GM12878 (cell line): ENCODE data around the gene MACROD2. TPM values are rescaled to one million over a fixed set of nuclear protein-coding genes. Genes with fewer than 3 reads are reported as not detected.

Experiments used
- CBX3 ChIP-seq: fragments of 200-600 bp; sonication (generic); IDR thresholded peaks from 2 replicates; pipeline ENCODE4 v1.6.1; 2016; ENCODE audit warnings: low read depth, borderline replicate concordance
- SMAD5 ChIP-seq: IDR thresholded peaks from 2 replicates; pipeline ENCODE4 v1.6.1; 2016; ENCODE audit warnings: antibody characterized with exemption, low read depth
- SP1 ChIP-seq: IDR thresholded peaks from one replicate; pipeline ENCODE4 v1.6.1; 2011; ENCODE audit warnings: low read depth, low read length
- SREBF2 ChIP-seq: IDR thresholded peaks from 2 replicates; pipeline ENCODE4 v1.6.1; 2012; ENCODE audit warnings: mild to moderate bottlenecking, low read length
- STAT3 ChIP-seq: IDR thresholded peaks from 2 replicates; pipeline ENCODE4 v1.6.1; 2011; ENCODE audit warnings: low read depth, low read length, improper control_type of control experiment
- polyA plus RNA-seq, 11 experiments: library from polyadenylated mRNA; depleted of rRNA in 4 of 11; unstranded in 6 of 11; stranded (reverse) in 5 of 11; fragments of >200 nt; fragmentation: Nextera tagmentation in 4 of 11; fragmentation: Illumina TruSeq in 1 of 11; extraction: Ambion mirVana in 4 of 11; extraction: Trizol in 1 of 11; gene quantifications; 1 replicate in 1 of 11; 2 replicates in 10 of 11; pipeline versions ENCODE4 v1.2.1 to v1.2.3, GENCODE V29; 2011 to 2016; ENCODE audit warnings: inconsistent platforms in 2 of 11, missing spikeins in 2 of 11, low read depth in 1 of 11
- total RNA-seq, 4 experiments: library from RNA; depleted of rRNA in 3 of 4; stranded (reverse); fragments of >200 nt in 3 of 4; fragmentation: Illumina TruSeq in 1 of 4; extraction: Trizol in 1 of 4; gene quantifications; 2 replicates each; pipeline versions ENCODE4 v1.2.1 to v1.2.3, GENCODE V29; 2013 to 2021
- TF ChIP-seq, protein P1 (sequence below): IDR thresholded peaks from 2 replicates; pipeline ENCODE4 v1.6.1; 2012; ENCODE audit warnings: improper control_type of control experiment, low read depth, low read length; ENCODE audit not compliant: insufficient replicate concordance
- TF ChIP-seq, protein P2 (sequence below): fragments of 150-350 bp; IDR thresholded peaks from 2 replicates; pipeline ENCODE4 v1.6.1; 2016; ENCODE audit warnings: low read depth, low read length

The MACROD2 gene
- total and polyA plus RNA-seq, 10 of the 15 experiments (the other 5 are each of a cell fraction or from before 2014, with no cell fraction given), result 1.1 to 21.5 (median 2.2) TPM

DNA sequence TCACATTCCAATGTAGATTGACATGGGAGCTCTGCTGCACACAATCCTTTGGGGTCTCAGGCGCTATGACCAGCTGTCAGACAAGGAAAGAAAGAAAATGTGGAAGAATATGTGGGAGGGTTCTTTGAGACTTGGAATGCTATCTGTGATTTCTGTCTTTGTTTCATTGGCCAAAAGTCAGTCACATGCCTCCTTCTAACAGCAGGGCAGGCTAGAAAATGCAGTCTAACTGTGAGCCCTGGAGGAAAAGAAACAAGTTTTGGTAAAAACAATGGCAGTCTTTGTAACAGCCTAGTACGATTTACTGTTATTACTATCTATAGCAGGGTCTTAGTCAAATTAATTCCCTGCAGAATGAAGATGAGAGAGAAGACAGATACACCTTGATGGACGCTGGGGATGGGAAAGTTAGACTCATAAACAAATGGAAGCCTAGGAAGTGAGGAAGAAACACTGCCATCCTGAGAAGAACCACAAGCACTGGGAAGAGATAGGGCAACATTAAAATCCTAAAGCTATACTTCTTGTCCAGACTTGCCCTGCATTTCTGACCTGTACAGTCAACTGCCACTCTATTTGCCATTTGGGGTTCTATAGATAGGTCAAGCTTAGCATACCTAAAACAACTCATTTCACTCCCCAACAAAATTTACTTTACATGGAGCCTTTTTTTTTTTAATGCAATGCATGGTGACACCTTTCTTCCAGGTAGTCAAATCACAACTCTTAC lies 1744.9 kb downstream of the MACROD2 start (continued):
- TF ChIP-seq, protein P1, sequence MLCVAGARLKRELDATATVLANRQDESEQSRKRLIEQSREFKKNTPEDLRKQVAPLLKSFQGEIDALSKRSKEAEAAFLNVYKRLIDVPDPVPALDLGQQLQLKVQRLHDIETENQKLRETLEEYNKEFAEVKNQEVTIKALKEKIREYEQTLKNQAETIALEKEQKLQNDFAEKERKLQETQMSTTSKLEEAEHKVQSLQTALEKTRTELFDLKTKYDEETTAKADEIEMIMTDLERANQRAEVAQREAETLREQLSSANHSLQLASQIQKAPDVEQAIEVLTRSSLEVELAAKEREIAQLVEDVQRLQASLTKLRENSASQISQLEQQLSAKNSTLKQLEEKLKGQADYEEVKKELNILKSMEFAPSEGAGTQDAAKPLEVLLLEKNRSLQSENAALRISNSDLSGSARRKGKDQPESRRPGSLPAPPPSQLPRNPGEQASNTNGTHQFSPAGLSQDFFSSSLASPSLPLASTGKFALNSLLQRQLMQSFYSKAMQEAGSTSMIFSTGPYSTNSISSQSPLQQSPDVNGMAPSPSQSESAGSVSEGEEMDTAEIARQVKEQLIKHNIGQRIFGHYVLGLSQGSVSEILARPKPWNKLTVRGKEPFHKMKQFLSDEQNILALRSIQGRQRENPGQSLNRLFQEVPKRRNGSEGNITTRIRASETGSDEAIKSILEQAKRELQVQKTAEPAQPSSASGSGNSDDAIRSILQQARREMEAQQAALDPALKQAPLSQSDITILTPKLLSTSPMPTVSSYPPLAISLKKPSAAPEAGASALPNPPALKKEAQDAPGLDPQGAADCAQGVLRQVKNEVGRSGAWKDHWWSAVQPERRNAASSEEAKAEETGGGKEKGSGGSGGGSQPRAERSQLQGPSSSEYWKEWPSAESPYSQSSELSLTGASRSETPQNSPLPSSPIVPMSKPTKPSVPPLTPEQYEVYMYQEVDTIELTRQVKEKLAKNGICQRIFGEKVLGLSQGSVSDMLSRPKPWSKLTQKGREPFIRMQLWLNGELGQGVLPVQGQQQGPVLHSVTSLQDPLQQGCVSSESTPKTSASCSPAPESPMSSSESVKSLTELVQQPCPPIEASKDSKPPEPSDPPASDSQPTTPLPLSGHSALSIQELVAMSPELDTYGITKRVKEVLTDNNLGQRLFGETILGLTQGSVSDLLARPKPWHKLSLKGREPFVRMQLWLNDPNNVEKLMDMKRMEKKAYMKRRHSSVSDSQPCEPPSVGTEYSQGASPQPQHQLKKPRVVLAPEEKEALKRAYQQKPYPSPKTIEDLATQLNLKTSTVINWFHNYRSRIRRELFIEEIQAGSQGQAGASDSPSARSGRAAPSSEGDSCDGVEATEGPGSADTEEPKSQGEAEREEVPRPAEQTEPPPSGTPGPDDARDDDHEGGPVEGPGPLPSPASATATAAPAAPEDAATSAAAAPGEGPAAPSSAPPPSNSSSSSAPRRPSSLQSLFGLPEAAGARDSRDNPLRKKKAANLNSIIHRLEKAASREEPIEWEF, result no peak
- no peak for TF ChIP-seq CBX3
- TF ChIP-seq SREBF2, result no peak
- TF ChIP-seq STAT3, result no peak
- no peak for TF ChIP-seq SP1
- TF ChIP-seq, protein P2, sequence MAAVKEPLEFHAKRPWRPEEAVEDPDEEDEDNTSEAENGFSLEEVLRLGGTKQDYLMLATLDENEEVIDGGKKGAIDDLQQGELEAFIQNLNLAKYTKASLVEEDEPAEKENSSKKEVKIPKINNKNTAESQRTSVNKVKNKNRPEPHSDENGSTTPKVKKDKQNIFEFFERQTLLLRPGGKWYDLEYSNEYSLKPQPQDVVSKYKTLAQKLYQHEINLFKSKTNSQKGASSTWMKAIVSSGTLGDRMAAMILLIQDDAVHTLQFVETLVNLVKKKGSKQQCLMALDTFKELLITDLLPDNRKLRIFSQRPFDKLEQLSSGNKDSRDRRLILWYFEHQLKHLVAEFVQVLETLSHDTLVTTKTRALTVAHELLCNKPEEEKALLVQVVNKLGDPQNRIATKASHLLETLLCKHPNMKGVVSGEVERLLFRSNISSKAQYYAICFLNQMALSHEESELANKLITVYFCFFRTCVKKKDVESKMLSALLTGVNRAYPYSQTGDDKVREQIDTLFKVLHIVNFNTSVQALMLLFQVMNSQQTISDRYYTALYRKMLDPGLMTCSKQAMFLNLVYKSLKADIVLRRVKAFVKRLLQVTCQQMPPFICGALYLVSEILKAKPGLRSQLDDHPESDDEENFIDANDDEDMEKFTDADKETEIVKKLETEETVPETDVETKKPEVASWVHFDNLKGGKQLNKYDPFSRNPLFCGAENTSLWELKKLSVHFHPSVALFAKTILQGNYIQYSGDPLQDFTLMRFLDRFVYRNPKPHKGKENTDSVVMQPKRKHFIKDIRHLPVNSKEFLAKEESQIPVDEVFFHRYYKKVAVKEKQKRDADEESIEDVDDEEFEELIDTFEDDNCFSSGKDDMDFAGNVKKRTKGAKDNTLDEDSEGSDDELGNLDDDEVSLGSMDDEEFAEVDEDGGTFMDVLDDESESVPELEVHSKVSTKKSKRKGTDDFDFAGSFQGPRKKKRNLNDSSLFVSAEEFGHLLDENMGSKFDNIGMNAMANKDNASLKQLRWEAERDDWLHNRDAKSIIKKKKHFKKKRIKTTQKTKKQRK, result no peak
- no peak for TF ChIP-seq SMAD5
